IPS-NIHi7 (cell line): Measurements from ENCODE around the gene CPTP.
"Not testable (repeated sequence)": the region's sequence is repeated elsewhere in the genome, so short reads cannot be mapped to it uniquely, and the experiment has no call there.

Source experiments
- DNase-seq: peaks from one replicate; pipeline ENCODE4 v3.0.0; 2012; ENCODE audit warnings: mixed read lengths; ENCODE audit errors: extremely low spot score

Gene CPTP

GRCh38 chr1:1306661-1307260, 17.8 kb upstream of the CPTP start:
- DNase-seq: no peak

GRCh38 chr1:1307261-1307922, 17.2 kb upstream of the CPTP start:
- no peak for DNase-seq

- peak; percentile 90 for DNase-seq
Measured at GRCh38 chr1:1307923-1308755, 16.5 kb upstream of the CPTP start, which contains the start of the genes ACAP3 and PUSL1. ACAP3 (minus strand) TSS chr1:1307930; CDS start chr1:1307815, 115 bp downstream. PUSL1 (plus strand) TSS chr1:1308597; CDS start chr1:1308644, 47 bp downstream.

GRCh38 chr1:1308756-1309250, 15.8 kb upstream of the CPTP start:
- no peak for DNase-seq

- DNase-seq: no peak
Measured at GRCh38 chr1:1309251-1310108, 15.1 kb upstream of the CPTP start.

- no peak for DNase-seq
Measured at GRCh38 chr1:1310109-1310385, 14.6 kb upstream of the CPTP start.

- no peak for DNase-seq
Measured at GRCh38 chr1:1310476-1311053, 14.0 kb upstream of the CPTP start.

- no peak for DNase-seq
Measured at GRCh38 chr1:1311107-1312104, 13.2 kb upstream of the CPTP start.

- no peak for DNase-seq
Measured at GRCh38 chr1:1312450-1313314, 11.9 kb upstream of the CPTP start.

- no peak for DNase-seq
Measured at GRCh38 chr1:1313500-1314236, 10.9 kb upstream of the CPTP start.

GRCh38 chr1:1314237-1314586, 10.4 kb upstream of the CPTP start:
- DNase-seq: no peak

GRCh38 chr1:1314678-1315335, 9.8 kb upstream of the CPTP start:
- no peak for DNase-seq

GRCh38 chr1:1315435-1315954, 9.1 kb upstream of the CPTP start:
- peak; percentile 72 for DNase-seq

- DNase-seq: not testable (repeated sequence)
Measured at GRCh38 chr1:1316199-1316598, 8.4 kb upstream of the CPTP start.

GRCh38 chr1:1317420-1317819, 7.2 kb upstream of the CPTP start:
- no peak for DNase-seq

GRCh38 chr1:1318131-1318652, 6.4 kb upstream of the CPTP start:
- no peak for DNase-seq
